ENCODE results near the gene NPC2.

Gene NPC2

GRCh38 chr14:74506411-74506851, 13.3 kb upstream of the NPC2 start:
- DNase-seq (ENCODE audit: low read depth, low spot score) = no peak
- no peak for TF ChIP-seq CTCF (IDR thresholded peaks at IDR 0.05; ENCODE audit: insufficient read depth, low read length, missing control alignments)
- ChIA-PET POLR2A (no interaction called here), CTCF (no interaction called here)
- H3K4me3 ChIP-seq (ENCODE audit: low read depth, low read length) = no peak overlapping the region

- POLR2A ChIA-PET = no interaction called here
- CTCF ChIA-PET = interaction anchor here (0.7 to 1.4 kb wide), 2 partner anchors 9 to 12 kb away, joined by 3 to 5 read pairs; no protein-coding TSS in a partner anchor
- no peak for TF ChIP-seq CTCF (IDR thresholded peaks at IDR 0.05; ENCODE audit: insufficient read depth, low read length, missing control alignments)
- no peak for DNase-seq (ENCODE audit: low read depth, low spot score)
- no peak overlapping the region for H3K4me3 ChIP-seq (ENCODE audit: low read depth, low read length)
Measured at GRCh38 chr14:74505831-74506230, 12.7 kb upstream of the NPC2 start.

- H3K4me3 ChIP-seq (ENCODE audit: low read depth, low read length) = no peak overlapping the region
- no peak for TF ChIP-seq CTCF (IDR thresholded peaks at IDR 0.05; ENCODE audit: insufficient read depth, low read length, missing control alignments)
- CTCF ChIA-PET = interaction anchor here (0.7 to 1.8 kb wide), 4 partner anchors 8 to 13 kb away, joined by 3 to 5 read pairs (median 4); no protein-coding TSS in a partner anchor
- POLR2A ChIA-PET = no interaction called here
- no peak for DNase-seq (ENCODE audit: low read depth, low spot score)
Measured at GRCh38 chr14:74504874-74505720, 12.0 kb upstream of the NPC2 start.

GRCh38 chr14:74504412-74504811, 11.3 kb upstream of the NPC2 start:
- TF ChIP-seq CTCF (IDR thresholded peaks at IDR 0.05; ENCODE audit: insufficient read depth, low read length, missing control alignments) = no peak
- no peak for DNase-seq (ENCODE audit: low read depth, low spot score)
- H3K4me3 ChIP-seq (ENCODE audit: low read depth, low read length) = no peak overlapping the region
- ChIA-PET POLR2A (interaction anchor here (1.4 kb wide), 1 partner anchor 13 kb away, joined by 3 read pairs; no protein-coding TSS in a partner anchor), CTCF (interaction anchor here (0.9 to 3.9 kb wide), 5 partner anchors 7 to 62 kb away, joined by 3 to 25 read pairs (median 5); no protein-coding TSS in a partner anchor)

- ChIA-PET CTCF (interaction anchor here (0.9 to 3.9 kb wide), 4 partner anchors 8 to 62 kb away, joined by 3 to 25 read pairs (median 4); no protein-coding TSS in a partner anchor), POLR2A (interaction anchor here (1.4 kb wide), 1 partner anchor 13 kb away, joined by 3 read pairs; no protein-coding TSS in a partner anchor)
- H3K4me3 ChIP-seq (ENCODE audit: low read depth, low read length) = no peak overlapping the region
- DNase-seq (ENCODE audit: low read depth, low spot score) = no peak
- TF ChIP-seq CTCF (IDR thresholded peaks at IDR 0.05; ENCODE audit: insufficient read depth, low read length, missing control alignments) = no peak
Measured at GRCh38 chr14:74503938-74504335, 10.8 kb upstream of the NPC2 start.

GRCh38 chr14:74503291-74503937, 10.3 kb upstream of the NPC2 start:
- CTCF ChIA-PET = interaction anchor here (0.9 to 3.9 kb wide), 5 partner anchors 8 to 63 kb away, joined by 3 to 25 read pairs (median 4); no protein-coding TSS in a partner anchor
- POLR2A ChIA-PET = interaction anchor here (1.4 kb wide), 1 partner anchor 14 kb away, joined by 3 read pairs; no protein-coding TSS in a partner anchor
- TF ChIP-seq CTCF (IDR thresholded peaks at IDR 0.05; ENCODE audit: insufficient read depth, low read length, missing control alignments) = no peak
- DNase-seq (ENCODE audit: low read depth, low spot score) = no peak
- no peak overlapping the region for H3K4me3 ChIP-seq (ENCODE audit: low read depth, low read length)

Measured in AG04449 (cell line).